ENCODE measurements around the gene MMS19.

DNA sequence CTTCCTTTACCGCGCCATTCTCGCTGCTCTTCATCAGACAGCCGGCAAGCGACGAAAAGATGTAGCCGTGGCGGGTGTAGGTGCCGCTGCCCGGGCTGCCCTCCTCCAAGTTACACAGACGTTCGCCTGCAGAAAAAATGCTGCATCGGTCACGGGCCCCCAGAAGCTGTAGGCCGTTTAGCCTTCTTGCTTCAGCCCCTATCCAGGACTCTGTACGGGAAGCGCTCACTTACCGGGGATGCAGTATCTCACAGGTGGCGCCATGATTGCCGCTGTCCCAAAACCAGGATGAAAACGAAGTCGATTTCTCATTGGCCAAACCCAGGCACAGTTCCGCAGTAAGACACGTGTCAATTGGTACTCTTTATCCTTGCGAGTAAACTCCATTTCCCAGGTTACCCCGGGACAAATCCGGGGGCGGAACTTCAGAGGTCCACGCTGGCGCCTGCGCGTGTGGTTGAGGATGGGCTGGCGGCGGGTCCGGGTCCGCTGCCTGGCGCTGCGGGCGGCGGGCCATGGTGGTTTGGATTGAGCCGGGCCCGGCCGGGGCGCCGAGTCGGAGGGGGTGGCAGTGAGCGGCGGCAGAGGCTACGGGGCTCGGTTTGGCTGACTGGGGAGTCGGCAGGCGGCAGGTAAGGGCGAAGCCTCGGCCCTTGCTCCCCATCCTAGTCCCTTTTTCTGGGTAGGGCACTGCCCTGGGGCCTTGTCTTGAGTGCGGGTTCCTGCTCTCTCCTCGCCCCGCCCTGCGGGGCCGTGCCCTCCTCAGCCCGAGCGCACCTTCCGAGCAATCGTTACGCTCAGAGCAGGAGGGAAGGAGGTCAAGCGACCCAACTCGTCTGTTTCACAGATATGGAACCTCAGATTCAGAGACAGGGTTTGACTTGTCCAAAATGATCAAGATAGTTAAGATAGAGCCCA is 52.2 kb downstream of the MMS19 start, which contains the start of the genes EXOSC1 and ZDHHC16:
- TF ChIP-seq, protein P1, sequence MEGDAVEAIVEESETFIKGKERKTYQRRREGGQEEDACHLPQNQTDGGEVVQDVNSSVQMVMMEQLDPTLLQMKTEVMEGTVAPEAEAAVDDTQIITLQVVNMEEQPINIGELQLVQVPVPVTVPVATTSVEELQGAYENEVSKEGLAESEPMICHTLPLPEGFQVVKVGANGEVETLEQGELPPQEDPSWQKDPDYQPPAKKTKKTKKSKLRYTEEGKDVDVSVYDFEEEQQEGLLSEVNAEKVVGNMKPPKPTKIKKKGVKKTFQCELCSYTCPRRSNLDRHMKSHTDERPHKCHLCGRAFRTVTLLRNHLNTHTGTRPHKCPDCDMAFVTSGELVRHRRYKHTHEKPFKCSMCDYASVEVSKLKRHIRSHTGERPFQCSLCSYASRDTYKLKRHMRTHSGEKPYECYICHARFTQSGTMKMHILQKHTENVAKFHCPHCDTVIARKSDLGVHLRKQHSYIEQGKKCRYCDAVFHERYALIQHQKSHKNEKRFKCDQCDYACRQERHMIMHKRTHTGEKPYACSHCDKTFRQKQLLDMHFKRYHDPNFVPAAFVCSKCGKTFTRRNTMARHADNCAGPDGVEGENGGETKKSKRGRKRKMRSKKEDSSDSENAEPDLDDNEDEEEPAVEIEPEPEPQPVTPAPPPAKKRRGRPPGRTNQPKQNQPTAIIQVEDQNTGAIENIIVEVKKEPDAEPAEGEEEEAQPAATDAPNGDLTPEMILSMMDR (IDR thresholded peaks at IDR 0.05), result no peak
- TF ChIP-seq POLR2A (IDR thresholded peaks at IDR 0.05), result no peak
